Measurements from ENCODE around the gene GLT1D1. TPM values are rescaled to one million over a fixed set of nuclear protein-coding genes. Genes with fewer than 3 reads are reported as not detected.

GLT1D1 gene
- total RNA-seq, 1 donor from 2014 or later: 6.5 TPM

DNA sequence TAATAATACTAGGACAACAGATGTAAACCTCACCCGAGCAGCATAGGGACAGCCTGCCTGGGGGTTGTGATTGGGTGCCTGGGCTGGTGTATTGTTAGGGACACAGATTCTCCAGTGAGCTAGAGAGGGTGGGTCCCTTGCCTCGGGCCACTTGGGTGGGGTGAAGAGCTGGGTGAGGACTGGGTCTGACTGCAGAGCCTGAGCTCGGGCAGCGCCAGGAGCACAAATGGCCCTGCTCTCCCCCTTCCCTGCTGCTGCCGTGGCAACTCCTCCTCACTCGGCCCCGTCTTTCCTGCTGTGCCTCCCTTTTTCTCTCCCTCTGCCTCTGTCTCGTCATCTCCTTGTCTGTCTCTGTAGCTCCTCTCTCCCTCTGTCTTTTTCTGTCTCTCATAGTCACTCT, 115.4 kb downstream of the GLT1D1 start:
- no peak for DNase-seq (ENCODE audit: low spot score, unreplicated experiment)
- Mint-ChIP-seq H3K4me1 (ENCODE audit: low read depth) (peaks cover 13% of the 10 kb centered on the region), H3K36me3 (ENCODE audit: insufficient read depth) (peaks cover 3% of the 10 kb centered on the region)

DNA sequence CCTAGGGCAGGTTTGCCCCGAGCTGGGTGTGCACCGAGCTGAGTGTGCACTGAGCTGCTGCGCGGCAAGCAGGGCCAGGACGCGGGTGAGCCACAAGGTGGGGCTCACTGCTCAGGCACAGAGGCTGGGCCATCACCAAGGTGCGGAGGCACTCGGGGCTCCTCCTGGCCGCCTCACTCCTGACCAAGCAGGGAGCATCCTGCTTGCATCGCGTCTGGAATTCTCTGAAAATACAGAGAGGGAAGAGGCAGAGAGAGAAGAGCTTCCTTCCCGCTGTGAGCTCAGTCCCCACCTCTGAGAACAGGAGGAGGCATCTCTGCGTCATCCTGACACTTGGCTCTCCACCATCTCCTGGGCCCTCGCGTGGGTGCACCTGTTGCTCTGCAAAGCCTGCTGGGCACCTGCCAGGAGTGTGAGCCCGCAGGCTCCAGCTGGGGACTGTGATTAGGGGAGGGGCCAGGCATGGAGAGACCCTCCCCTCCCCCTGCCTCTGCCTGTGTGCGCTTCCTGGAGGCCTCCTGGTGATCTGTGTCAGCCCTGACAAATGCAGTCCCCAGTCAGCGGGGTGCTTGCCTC, 116.3 kb downstream of the GLT1D1 start:
- H3K36me3 Mint-ChIP-seq (ENCODE audit: insufficient read depth): peaks cover 2% of the 10 kb centered on the region
- H3K4me1 Mint-ChIP-seq (ENCODE audit: low read depth): peaks cover 18% of the 10 kb centered on the region
- H3K9me3 Mint-ChIP-seq (ENCODE audit: low read depth): peaks cover 4% of the 10 kb centered on the region
- H3K4me3 Mint-ChIP-seq (ENCODE audit: low read depth): no peak overlapping the region
- DNase-seq (ENCODE audit: low spot score, unreplicated experiment): peak; percentile 61
- no peak overlapping the region for H3K27ac Mint-ChIP-seq
- H3K27me3 Mint-ChIP-seq: peaks cover 39% of the 10 kb centered on the region
- TF ChIP-seq, protein P1, sequence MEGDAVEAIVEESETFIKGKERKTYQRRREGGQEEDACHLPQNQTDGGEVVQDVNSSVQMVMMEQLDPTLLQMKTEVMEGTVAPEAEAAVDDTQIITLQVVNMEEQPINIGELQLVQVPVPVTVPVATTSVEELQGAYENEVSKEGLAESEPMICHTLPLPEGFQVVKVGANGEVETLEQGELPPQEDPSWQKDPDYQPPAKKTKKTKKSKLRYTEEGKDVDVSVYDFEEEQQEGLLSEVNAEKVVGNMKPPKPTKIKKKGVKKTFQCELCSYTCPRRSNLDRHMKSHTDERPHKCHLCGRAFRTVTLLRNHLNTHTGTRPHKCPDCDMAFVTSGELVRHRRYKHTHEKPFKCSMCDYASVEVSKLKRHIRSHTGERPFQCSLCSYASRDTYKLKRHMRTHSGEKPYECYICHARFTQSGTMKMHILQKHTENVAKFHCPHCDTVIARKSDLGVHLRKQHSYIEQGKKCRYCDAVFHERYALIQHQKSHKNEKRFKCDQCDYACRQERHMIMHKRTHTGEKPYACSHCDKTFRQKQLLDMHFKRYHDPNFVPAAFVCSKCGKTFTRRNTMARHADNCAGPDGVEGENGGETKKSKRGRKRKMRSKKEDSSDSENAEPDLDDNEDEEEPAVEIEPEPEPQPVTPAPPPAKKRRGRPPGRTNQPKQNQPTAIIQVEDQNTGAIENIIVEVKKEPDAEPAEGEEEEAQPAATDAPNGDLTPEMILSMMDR (IDR thresholded peaks at IDR 0.05; ENCODE audit: unreplicated experiment): peak; percentile 78

More for the DNA sequence above, 115.4 kb downstream of the GLT1D1 start:
- Mint-ChIP-seq H3K4me3 (ENCODE audit: low read depth) (no peak overlapping the region), H3K27ac (no peak overlapping the region), H3K27me3 (peaks cover 36% of the 10 kb centered on the region), H3K9me3 (ENCODE audit: low read depth) (peaks cover 6% of the 10 kb centered on the region)
- TF ChIP-seq, protein P1 (IDR thresholded peaks at IDR 0.05; ENCODE audit: unreplicated experiment): no peak

DNA sequence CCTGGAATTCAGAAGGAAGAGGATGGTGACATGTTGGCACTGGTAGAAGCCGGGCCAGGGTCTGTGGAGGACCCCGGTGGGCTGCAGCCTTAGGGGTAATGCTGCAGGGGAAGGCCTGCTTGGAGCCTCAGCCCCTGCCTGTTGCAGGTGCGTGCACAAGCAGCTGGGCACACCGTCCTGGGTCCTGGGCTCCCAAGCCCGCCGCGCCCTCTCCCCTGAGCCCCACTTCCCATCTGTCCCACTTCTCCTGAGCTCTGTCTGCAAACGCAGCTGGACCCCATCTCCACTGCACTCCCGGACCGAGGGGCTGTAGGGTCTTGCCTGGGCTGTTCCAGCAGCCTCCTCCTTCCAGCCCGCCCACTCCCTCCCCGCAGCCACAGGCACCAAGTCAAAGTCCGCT, 116.8 kb downstream of the GLT1D1 start:
- Mint-ChIP-seq H3K9me3 (ENCODE audit: low read depth) (no peaks in the 10 kb centered on the region), H3K27ac (no peak overlapping the region), H3K4me3 (ENCODE audit: low read depth) (no peak overlapping the region), H3K27me3 (peaks cover 37% of the 10 kb centered on the region), H3K36me3 (ENCODE audit: insufficient read depth) (no peaks in the 10 kb centered on the region), H3K4me1 (ENCODE audit: low read depth) (peaks cover 23% of the 10 kb centered on the region)
- DNase-seq (ENCODE audit: low spot score, unreplicated experiment): no peak
- TF ChIP-seq, protein P1 (IDR thresholded peaks at IDR 0.05; ENCODE audit: unreplicated experiment): no peak

DNA sequence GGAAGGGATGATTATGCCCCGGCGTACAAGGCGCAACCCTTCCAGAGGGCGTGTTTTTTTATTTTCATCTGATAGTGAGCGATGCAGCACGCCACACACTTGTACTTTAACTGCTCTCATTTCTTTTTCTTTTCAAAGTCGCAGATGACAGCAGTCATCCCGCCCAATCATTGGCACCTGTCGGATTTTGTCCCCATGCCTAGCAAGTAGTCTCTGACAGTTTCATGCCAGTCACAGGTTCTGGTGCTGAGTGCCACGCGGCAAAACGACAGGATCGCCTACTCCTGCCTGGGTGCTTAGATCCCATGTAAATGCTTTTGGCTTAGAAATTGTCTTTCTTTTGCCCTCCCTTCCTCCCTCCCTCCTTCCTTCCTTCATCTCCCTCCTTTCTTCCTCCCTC, 117.7 kb downstream of the GLT1D1 start:
- Mint-ChIP-seq H3K27ac (no peak overlapping the region), H3K36me3 (ENCODE audit: insufficient read depth) (no peaks in the 10 kb centered on the region), H3K9me3 (ENCODE audit: low read depth) (no peaks in the 10 kb centered on the region), H3K4me3 (ENCODE audit: low read depth) (no peak overlapping the region), H3K27me3 (peaks cover 42% of the 10 kb centered on the region), H3K4me1 (ENCODE audit: low read depth) (peaks cover 23% of the 10 kb centered on the region)
- DNase-seq (ENCODE audit: low spot score, unreplicated experiment): no peak
- TF ChIP-seq, protein P1 (IDR thresholded peaks at IDR 0.05; ENCODE audit: unreplicated experiment): no peak

DNA sequence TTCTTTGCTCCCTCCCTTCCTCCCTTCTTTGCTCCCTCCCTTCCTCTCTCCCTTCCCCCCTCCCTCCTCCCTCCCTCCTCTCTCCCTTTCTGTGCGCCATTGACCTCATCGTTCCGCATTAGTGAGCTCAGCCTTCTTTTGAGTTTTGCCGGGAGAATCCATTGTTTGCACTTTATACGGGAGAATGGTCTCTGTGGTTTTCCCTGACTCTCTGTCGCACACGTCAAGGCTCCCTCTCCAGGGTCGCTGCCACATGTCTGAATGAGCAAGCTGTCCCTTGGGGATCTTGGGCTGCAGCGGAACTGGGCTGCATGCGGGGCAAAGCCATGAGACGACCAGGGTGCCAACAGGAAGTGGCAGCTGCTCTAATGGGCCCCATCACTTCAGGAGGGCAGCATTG, 118.5 kb downstream of the GLT1D1 start:
- no peaks in the 10 kb centered on the region for H3K36me3 Mint-ChIP-seq (ENCODE audit: insufficient read depth)
- no peak overlapping the region for H3K4me3 Mint-ChIP-seq (ENCODE audit: low read depth)

More for the DNA sequence above, 118.5 kb downstream of the GLT1D1 start:
- H3K27ac Mint-ChIP-seq: no peak overlapping the region
- TF ChIP-seq, protein P1 (IDR thresholded peaks at IDR 0.05; ENCODE audit: unreplicated experiment): no peak
- H3K9me3 Mint-ChIP-seq (ENCODE audit: low read depth): no peaks in the 10 kb centered on the region
- H3K27me3 Mint-ChIP-seq: peaks cover 44% of the 10 kb centered on the region
- no peak for DNase-seq (ENCODE audit: low spot score, unreplicated experiment)
- peaks cover 23% of the 10 kb centered on the region for H3K4me1 Mint-ChIP-seq (ENCODE audit: low read depth)

All from progenitor cell of endocrine pancreas (in vitro differentiated cells).